GM23338 (cell line): ENCODE results near the gene SOSTDC1. TPM values are rescaled to one million over a fixed set of nuclear protein-coding genes. Genes with fewer than 3 reads are reported as not detected.

ENCODE experiments used
- ATAC-seq: fragments of 200-7000 bp; cut with Tn5 transposase; 3 replicates; pipeline ENCODE4 v1.9.1; 2020
- DNase-seq: peaks from one replicate; pipeline ENCODE4 v3.0.0-alpha.2; 2015; ENCODE audit warnings: low spot score
- H2AFZ ChIP-seq: fragments of 200-600 bp; sonication (generic); 2 replicates; pipeline ENCODE4 v1.8.0; 2016; ENCODE audit warnings: antibody characterized with exemption, mild to moderate bottlenecking, moderate library complexity
- H3F3A ChIP-seq: fragments of 200-600 bp; sonication (generic); replicated peaks from 2 replicates; pipeline ENCODE4 v1.8.0; 2017; ENCODE audit warnings: antibody characterized with exemption, mixed run types, low read depth
- H3K27ac ChIP-seq: fragments of 200-600 bp; sonication (generic); 2 replicates; pipeline ENCODE4 v1.6.1; 2016; ENCODE audit warnings: low read depth
- H3K27me3 ChIP-seq: fragments of 200-600 bp; sonication (generic); 2 replicates; pipeline ENCODE4 v1.8.0; 2016; ENCODE audit warnings: mild to moderate bottlenecking, mixed run types, moderate library complexity; ENCODE audit not compliant: insufficient read depth
- H3K36me3 ChIP-seq: fragments of 200-600 bp; sonication (generic); 2 replicates; pipeline ENCODE4 v1.8.0; 2016; ENCODE audit warnings: mild to moderate bottlenecking; ENCODE audit not compliant: insufficient read depth
- H3K4me1 ChIP-seq: fragments of 200-600 bp; sonication (generic); 2 replicates; pipeline ENCODE4 v1.8.0; 2016; ENCODE audit warnings: mild to moderate bottlenecking, moderate library complexity; ENCODE audit not compliant: insufficient read depth
- H3K4me2 ChIP-seq: fragments of 200-600 bp; sonication (generic); 2 replicates; pipeline ENCODE4 v1.7.1; 2017; ENCODE audit warnings: mixed run types
- H3K4me3 ChIP-seq: fragments of 200-600 bp; sonication (generic); 2 replicates; pipeline ENCODE4 v1.6.1; 2016; ENCODE audit warnings: mixed run types
- H3K79me2 ChIP-seq: fragments of 200-600 bp; sonication (generic); replicated peaks from 2 replicates; pipeline ENCODE4 v1.8.0; 2017; ENCODE audit warnings: mild to moderate bottlenecking; ENCODE audit not compliant: insufficient read depth
- H3K9me2 ChIP-seq: fragments of 200-600 bp; sonication (generic); 2 replicates; pipeline ENCODE4 v1.8.0; 2017; ENCODE audit not compliant: insufficient read depth
- H4K20me1 ChIP-seq: fragments of 200-600 bp; sonication (generic); replicated peaks from 2 replicates; pipeline ENCODE4 v1.8.0; 2017; ENCODE audit warnings: mild to moderate bottlenecking; ENCODE audit not compliant: insufficient read depth
- H3K27ac Mint-ChIP-seq: 2 replicates; pipeline ENCODE4 v1.8.0; 2020; ENCODE audit warnings: inconsistent platforms, mild to moderate bottlenecking, moderate library complexity, mixed read lengths
- H3K27me3 Mint-ChIP-seq: 3 replicates; pipeline ENCODE4 v1.8.0; 2022; ENCODE audit warnings: low read depth, mild to moderate bottlenecking, moderate library complexity, mixed read lengths, inconsistent platforms; ENCODE audit not compliant: insufficient read depth, poor library complexity
- H3K36me3 Mint-ChIP-seq: 3 replicates; pipeline ENCODE4 v1.8.0; 2021; ENCODE audit warnings: low read depth, mild to moderate bottlenecking, inconsistent platforms, moderate library complexity, mixed read lengths
- H3K4me1 Mint-ChIP-seq: 3 replicates; pipeline ENCODE4 v1.8.0; 2020; ENCODE audit warnings: mild to moderate bottlenecking, inconsistent platforms, mixed read lengths
- H3K4me3 Mint-ChIP-seq: 3 replicates; pipeline ENCODE4 v1.8.0; 2021; ENCODE audit warnings: moderate library complexity, mild to moderate bottlenecking, inconsistent platforms, mixed read lengths
- H3K9me3 Mint-ChIP-seq: 3 replicates; pipeline ENCODE4 v1.8.0; 2020; ENCODE audit warnings: moderate library complexity, mild to moderate bottlenecking, inconsistent platforms, mixed read lengths
- CREB1 ChIP-seq: fragments of 250-450 bp; sonication (Bioruptor Pico); IDR thresholded peaks from 2 replicates; pipeline ENCODE4 v1.5.0; 2020; ENCODE audit warnings: low read depth, mild to moderate bottlenecking, moderate library complexity
- ETS1 ChIP-seq: IDR thresholded peaks from 2 replicates; pipeline ENCODE4 v1.6.1; 2016; ENCODE audit warnings: antibody characterized with exemption
- EZH2 ChIP-seq: fragments of 200-600 bp; sonication (generic); IDR thresholded peaks from one replicate; pipeline ENCODE4 v1.8.0; 2017; ENCODE audit warnings: antibody characterized with exemption, mild to moderate bottlenecking, low read depth; ENCODE audit not compliant: unreplicated experiment
- EZH2phosphoT487 ChIP-seq: fragments of 200-600 bp; sonication (generic); IDR thresholded peaks from one replicate; pipeline ENCODE4 v1.8.1; 2018; ENCODE audit warnings: antibody characterized with exemption; ENCODE audit not compliant: unreplicated experiment
- JUNB ChIP-seq: IDR thresholded peaks from one replicate; pipeline ENCODE4 v1.6.1; 2016; ENCODE audit warnings: antibody characterized with exemption; ENCODE audit not compliant: unreplicated experiment
- REST ChIP-seq: IDR thresholded peaks from one replicate; pipeline ENCODE4 v1.6.1; 2018; ENCODE audit warnings: antibody characterized with exemption; ENCODE audit not compliant: unreplicated experiment
- STAT1 ChIP-seq: IDR thresholded peaks from one replicate; pipeline ENCODE4 v1.6.1; 2016; ENCODE audit warnings: antibody characterized with exemption; ENCODE audit not compliant: unreplicated experiment
- ZNF462 ChIP-seq: fragments of 250-450 bp; sonication (Bioruptor Pico); IDR thresholded peaks from 2 replicates; pipeline ENCODE4 v1.5.0; 2020; ENCODE audit warnings: mild to moderate bottlenecking, moderate library complexity
- polyA plus RNA-seq: library from polyadenylated mRNA; unstranded; fragments of >200 nt; fragmentation: Nextera tagmentation; extraction: Ambion mirVana; gene quantifications from 2 replicates; pipeline ENCODE4 v1.2.1, GENCODE V29; 2016
- total RNA-seq: library from RNA; depleted of rRNA; stranded (reverse); fragments of >200 nt; shearing (Covaris generic); gene quantifications from 2 replicates; pipeline ENCODE4 v1.2.3, GENCODE V29; 2014

SOSTDC1 gene
- total and polyA plus RNA-seq, 2 experiments from 2014 or later: 0.76 to 1.0 TPM

GRCh38 chr7:16450366-16450765 is 15.2 kb downstream of the SOSTDC1 start:
- H3K27me3 Mint-ChIP-seq: no peaks in the 10 kb centered on the region
- no peak overlapping the region for H3K27ac ChIP-seq
- H3K4me1 ChIP-seq: no peaks in the 10 kb centered on the region
- no peak overlapping the region for H3K4me3 ChIP-seq
- TF ChIP-seq CREB1 (CRISPR knock-in tag) (no peak), JUNB (no peak), REST (no peak)
- H3K4me2 ChIP-seq: no peak overlapping the region
- no peak overlapping the region for H3K27ac Mint-ChIP-seq
- no peak for DNase-seq
- H3K36me3 ChIP-seq: no peaks in the 10 kb centered on the region
- no peaks in the 10 kb centered on the region for H4K20me1 ChIP-seq
- no peaks in the 10 kb centered on the region for H3K9me3 Mint-ChIP-seq
- no peaks in the 10 kb centered on the region for H3K79me2 ChIP-seq
- H3K4me1 Mint-ChIP-seq: no peaks in the 10 kb centered on the region
- no peaks in the 10 kb centered on the region for H3K36me3 Mint-ChIP-seq
- no peaks in the 10 kb centered on the region for H3F3A ChIP-seq
- H2AFZ ChIP-seq: peak overlapping the region; percentile 23; the same call in 1 of the 2 replicates
- no peak overlapping the region for H3K4me3 Mint-ChIP-seq
- H3K9me2 ChIP-seq: no peaks in the 10 kb centered on the region
- H3K27me3 ChIP-seq: no peaks in the 10 kb centered on the region
- ATAC-seq: no peak

- Histone ChIP-seq H3F3A (no peaks in the 10 kb centered on the region), H4K20me1 (no peaks in the 10 kb centered on the region), H3K79me2 (no peaks in the 10 kb centered on the region), H3K4me1 (no peaks in the 10 kb centered on the region), H2AFZ (no peak overlapping the region), H3K27ac (no peak overlapping the region), H3K4me2 (no peak overlapping the region), H3K4me3 (no peak overlapping the region), H3K27me3 (no peaks in the 10 kb centered on the region), H3K9me2 (no peaks in the 10 kb centered on the region), H3K36me3 (no peaks in the 10 kb centered on the region)
- Mint-ChIP-seq H3K9me3 (no peaks in the 10 kb centered on the region), H3K36me3 (no peaks in the 10 kb centered on the region), H3K27ac (no peak overlapping the region), H3K4me3 (no peak overlapping the region), H3K27me3 (no peaks in the 10 kb centered on the region), H3K4me1 (no peaks in the 10 kb centered on the region)
- DNase-seq (no peak), ATAC-seq (no peak)
- no peak for TF ChIP-seq REST
- no peak for TF ChIP-seq ETS1
- TF ChIP-seq STAT1: no peak
- TF ChIP-seq EZH2phosphoT487: no peak
- no peak for TF ChIP-seq EZH2
- TF ChIP-seq ZNF462: no peak
Observed at GRCh38 chr7:16447876-16448275, 17.7 kb downstream of the SOSTDC1 start.
